ENCODE measurements around the gene MUC3A. TPM values are rescaled to one million over a fixed set of nuclear protein-coding genes. Genes with fewer than 3 reads are reported as not detected.
A peak's percentile ranks its signal among the peaks of the same experiment; 100 is the strongest.
"Not testable (repeated sequence)": the region's sequence is repeated elsewhere in the genome, so short reads cannot be mapped to it uniquely, and the experiment has no call there.

Gene MUC3A
- total and polyA plus RNA-seq, 2 experiments from 2014 or later: 4.9 to 9.4 TPM

DNA sequence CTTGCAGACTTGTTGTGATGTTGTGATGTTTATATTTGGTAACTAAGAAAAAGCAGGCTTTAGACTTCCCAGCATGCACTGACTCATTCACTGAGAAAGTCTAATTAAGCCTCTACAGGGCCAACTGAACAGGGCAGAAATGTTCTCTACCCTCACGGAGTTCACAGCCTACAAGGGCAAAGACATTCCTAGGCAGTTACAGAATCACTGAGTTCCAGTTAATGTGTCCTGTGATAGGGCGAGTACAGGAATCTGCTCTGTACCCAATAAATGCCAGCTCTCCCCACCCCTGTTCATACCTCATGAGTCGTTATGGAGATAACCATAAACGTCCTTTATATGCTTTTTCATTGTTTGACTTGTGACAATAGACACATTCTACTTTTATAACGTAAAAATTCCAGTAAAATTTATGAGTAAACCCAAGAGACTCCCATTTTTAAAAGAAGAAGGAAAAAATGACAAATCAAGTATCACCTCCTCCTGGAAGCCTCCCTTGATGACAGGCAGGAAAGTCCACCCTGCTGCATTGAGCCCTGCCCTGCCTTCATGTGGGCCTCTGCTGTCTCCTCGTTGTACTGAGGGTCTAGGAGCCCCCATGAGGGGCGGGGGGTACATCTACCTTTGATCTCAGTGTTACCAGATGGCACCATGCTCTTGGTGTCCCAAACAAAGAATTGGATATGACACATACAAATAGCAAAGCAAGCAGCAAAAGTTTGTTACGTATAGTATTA, 34.3 kb downstream of the MUC3A start:
- Histone ChIP-seq H2AFZ (no peak overlapping the region), H3K27me3 (no peaks in the 10 kb centered on the region), H3K27ac (peak overlapping the region; percentile 74), H3K4me3 (no peak overlapping the region), H3K36me3 (replicated peaks; ENCODE audit: insufficient read depth, low read depth) (no peaks in the 10 kb centered on the region), H3K9me2 (replicated peaks; ENCODE audit: insufficient read depth) (no peaks in the 10 kb centered on the region), H4K20me1 (ENCODE audit: insufficient read depth, poor library complexity, severe bottlenecking) (no peaks in the 10 kb centered on the region), H3K4me1 (ENCODE audit: insufficient read depth) (no peaks in the 10 kb centered on the region), H3K79me2 (no peaks in the 10 kb centered on the region), H3K4me2 (no peak overlapping the region), H3K9me3 (ENCODE audit: low read depth) (no peaks in the 10 kb centered on the region)
- WGBS (ENCODE audit: low lambda C conversion rate, missing lambda C conversion rate): 52% methylated on average over 8 of the region's 8 CpGs
- TF ChIP-seq, protein P1, sequence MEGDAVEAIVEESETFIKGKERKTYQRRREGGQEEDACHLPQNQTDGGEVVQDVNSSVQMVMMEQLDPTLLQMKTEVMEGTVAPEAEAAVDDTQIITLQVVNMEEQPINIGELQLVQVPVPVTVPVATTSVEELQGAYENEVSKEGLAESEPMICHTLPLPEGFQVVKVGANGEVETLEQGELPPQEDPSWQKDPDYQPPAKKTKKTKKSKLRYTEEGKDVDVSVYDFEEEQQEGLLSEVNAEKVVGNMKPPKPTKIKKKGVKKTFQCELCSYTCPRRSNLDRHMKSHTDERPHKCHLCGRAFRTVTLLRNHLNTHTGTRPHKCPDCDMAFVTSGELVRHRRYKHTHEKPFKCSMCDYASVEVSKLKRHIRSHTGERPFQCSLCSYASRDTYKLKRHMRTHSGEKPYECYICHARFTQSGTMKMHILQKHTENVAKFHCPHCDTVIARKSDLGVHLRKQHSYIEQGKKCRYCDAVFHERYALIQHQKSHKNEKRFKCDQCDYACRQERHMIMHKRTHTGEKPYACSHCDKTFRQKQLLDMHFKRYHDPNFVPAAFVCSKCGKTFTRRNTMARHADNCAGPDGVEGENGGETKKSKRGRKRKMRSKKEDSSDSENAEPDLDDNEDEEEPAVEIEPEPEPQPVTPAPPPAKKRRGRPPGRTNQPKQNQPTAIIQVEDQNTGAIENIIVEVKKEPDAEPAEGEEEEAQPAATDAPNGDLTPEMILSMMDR (IDR thresholded peaks at IDR 0.05; ENCODE audit: poor library complexity): no peak
- no peak for TF ChIP-seq EZH2phosphoT487 (IDR thresholded peaks at IDR 0.05; ENCODE audit: low read depth, severe bottlenecking, unreplicated experiment)
- TF ChIP-seq EZH2 (IDR thresholded peaks at IDR 0.05; ENCODE audit: borderline replicate concordance): no peak
- peak; percentile 70 for DNase-seq (ENCODE audit: low spot score)

DNA sequence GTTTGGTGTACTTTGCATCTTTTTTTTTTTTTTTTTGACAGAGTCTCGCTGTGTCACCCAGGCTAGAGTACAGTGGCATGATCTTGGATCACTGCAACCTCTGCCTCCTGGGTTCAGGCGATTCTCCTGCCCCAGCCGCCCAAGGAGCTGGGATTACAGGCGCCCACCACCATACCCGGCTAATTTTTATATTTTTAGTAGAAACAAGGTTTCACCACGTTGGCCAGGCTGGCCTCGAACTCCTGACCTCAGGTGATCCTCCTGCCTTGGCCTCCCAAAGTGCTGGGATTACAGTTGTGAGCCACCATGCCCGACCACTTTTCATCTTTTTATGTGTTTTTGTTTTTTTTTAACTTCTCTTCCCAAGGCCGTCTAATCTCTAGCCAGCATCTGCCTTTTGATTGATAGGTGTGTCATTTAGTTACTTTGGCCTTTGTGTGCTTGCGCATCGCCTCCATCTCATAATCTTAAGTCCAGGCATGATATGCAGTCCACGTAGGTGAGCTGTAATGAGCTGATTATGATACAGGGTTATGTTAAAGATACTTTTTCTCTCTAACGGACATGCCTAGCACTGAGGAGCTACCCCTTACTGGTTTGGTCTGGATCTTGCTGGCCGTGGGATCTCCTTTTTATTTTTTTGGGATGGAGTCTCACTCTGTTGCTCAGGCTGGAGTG, 35.0 kb downstream of the MUC3A start:
- H4K20me1 ChIP-seq (ENCODE audit: insufficient read depth, poor library complexity, severe bottlenecking); H3K4me1 ChIP-seq (ENCODE audit: insufficient read depth); H3K9me3 ChIP-seq (ENCODE audit: low read depth); H3K27me3 ChIP-seq; H3K4me3 ChIP-seq; H2AFZ ChIP-seq; H3K9me2 ChIP-seq (replicated peaks; ENCODE audit: insufficient read depth); H3K79me2 ChIP-seq; H3K4me2 ChIP-seq; H3K36me3 ChIP-seq (replicated peaks; ENCODE audit: insufficient read depth, low read depth); DNase-seq (ENCODE audit: low spot score): not testable (repeated sequence)
- peak overlapping the region; percentile 74 for H3K27ac ChIP-seq
- 85% methylated on average over 14 of the region's 14 CpGs for WGBS (ENCODE audit: low lambda C conversion rate, missing lambda C conversion rate)

DNA sequence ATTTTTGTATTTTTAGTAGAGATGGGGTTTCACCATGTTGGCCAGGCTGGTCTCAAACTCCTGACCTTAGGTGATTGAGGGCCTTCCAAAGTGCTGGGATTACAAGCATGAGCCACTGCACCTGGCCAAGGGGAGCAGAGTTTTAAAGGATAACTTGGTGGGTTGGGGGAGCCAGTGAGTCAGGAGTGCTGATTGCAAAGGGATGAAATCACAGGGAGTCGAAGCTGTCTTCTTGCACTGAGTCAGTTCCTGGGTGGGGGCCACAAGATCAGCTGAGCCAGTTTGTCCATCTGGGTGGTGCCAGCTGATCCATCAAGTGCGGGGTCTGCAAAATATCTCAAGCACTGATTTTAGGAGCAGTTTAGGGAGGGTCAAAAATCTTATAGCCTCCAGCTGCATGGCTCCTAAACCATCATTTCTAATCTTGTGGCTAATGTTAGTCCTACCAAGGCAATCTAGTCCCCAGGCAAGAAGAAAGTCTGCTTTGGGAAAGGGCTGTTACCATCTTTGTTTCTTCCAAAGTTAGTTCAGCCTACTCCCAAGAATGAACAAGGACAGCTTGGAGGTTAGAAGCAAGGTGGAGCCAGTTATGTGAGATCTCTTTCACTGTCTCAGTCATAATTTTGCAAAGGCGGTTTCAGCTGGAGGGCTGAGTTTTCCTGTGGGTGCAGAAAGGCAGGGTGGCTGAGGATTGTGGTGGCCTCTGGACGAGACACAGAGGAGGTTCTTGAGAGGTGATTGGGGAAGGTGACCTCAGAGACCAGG, 35.9 kb downstream of the MUC3A start:
- not testable (repeated sequence) for H3K4me1 ChIP-seq (ENCODE audit: insufficient read depth); DNase-seq (ENCODE audit: low spot score); H2AFZ ChIP-seq; H3K36me3 ChIP-seq (replicated peaks; ENCODE audit: insufficient read depth, low read depth); H3K4me3 ChIP-seq; H4K20me1 ChIP-seq (ENCODE audit: insufficient read depth, poor library complexity, severe bottlenecking); H3K27me3 ChIP-seq; H3K27ac ChIP-seq; H3K79me2 ChIP-seq; H3K9me2 ChIP-seq (replicated peaks; ENCODE audit: insufficient read depth); H3K4me2 ChIP-seq; H3K9me3 ChIP-seq (ENCODE audit: low read depth)
- WGBS (ENCODE audit: low lambda C conversion rate, missing lambda C conversion rate): 75% methylated on average over 4 of the region's 4 CpGs

DNA sequence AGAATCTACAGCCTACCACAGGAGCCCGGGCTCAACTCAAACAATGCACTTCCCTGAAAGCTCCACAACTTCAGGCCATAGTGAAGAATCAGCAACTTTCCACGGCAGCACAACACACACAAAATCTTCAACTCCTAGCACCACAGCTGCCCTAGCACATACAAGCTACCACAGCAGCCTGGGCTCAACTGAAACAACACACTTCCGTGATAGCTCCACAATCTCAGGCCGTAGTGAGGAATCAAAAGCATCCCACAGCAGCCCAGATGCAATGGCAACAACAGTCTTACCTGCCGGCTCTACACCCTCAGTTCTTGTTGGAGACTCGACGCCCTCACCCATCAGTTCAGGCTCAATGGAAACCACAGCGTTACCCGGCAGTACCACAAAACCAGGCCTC, 42.3 kb downstream of the MUC3A start:
- 91% methylated on average over 9 of the region's 9 CpGs for WGBS (ENCODE audit: low lambda C conversion rate, missing lambda C conversion rate)
- DNase-seq (ENCODE audit: low spot score): no peak
- H3K79me2 ChIP-seq: no peaks in the 10 kb centered on the region
- no peak overlapping the region for H2AFZ ChIP-seq
- no peak overlapping the region for H3K4me2 ChIP-seq
- no peaks in the 10 kb centered on the region for H3K9me2 ChIP-seq (replicated peaks; ENCODE audit: insufficient read depth)
- H3K4me3 ChIP-seq: no peak overlapping the region
- H3K4me1 ChIP-seq (ENCODE audit: insufficient read depth): no peaks in the 10 kb centered on the region
- no peaks in the 10 kb centered on the region for H3K27me3 ChIP-seq
- no peak overlapping the region for H3K27ac ChIP-seq
- H3K36me3 ChIP-seq (replicated peaks; ENCODE audit: insufficient read depth, low read depth): no peaks in the 10 kb centered on the region
- TF ChIP-seq EZH2 (IDR thresholded peaks at IDR 0.05; ENCODE audit: borderline replicate concordance): no peak
- TF ChIP-seq EZH2phosphoT487 (IDR thresholded peaks at IDR 0.05; ENCODE audit: low read depth, severe bottlenecking, unreplicated experiment): no peak
- TF ChIP-seq, protein P1 (IDR thresholded peaks at IDR 0.05; ENCODE audit: poor library complexity): no peak
- H4K20me1 ChIP-seq (ENCODE audit: insufficient read depth, poor library complexity, severe bottlenecking): no peaks in the 10 kb centered on the region
- no peaks in the 10 kb centered on the region for H3K9me3 ChIP-seq (ENCODE audit: low read depth)

DNA sequence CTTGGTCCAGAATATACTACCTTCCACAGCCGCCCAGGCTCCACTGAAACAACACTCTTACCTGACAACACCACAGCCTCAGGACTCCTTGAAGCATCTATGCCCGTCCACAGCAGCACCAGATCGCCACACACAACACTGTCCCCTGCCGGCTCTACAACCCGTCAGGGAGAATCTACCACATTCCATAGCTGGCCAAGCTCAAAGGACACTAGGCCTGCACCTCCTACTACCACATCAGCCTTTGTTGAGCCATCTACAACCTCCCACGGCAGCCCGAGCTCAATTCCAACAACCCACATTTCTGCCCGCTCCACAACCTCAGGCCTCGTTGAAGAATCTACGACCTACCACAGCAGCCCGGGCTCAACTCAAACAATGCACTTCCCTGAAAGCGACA, 42.9 kb downstream of the MUC3A start:
- H3K4me2 ChIP-seq, H3K79me2 ChIP-seq: not testable (repeated sequence)
- WGBS (ENCODE audit: low lambda C conversion rate, missing lambda C conversion rate): 86% methylated on average over 12 of the region's 12 CpGs

DNA sequence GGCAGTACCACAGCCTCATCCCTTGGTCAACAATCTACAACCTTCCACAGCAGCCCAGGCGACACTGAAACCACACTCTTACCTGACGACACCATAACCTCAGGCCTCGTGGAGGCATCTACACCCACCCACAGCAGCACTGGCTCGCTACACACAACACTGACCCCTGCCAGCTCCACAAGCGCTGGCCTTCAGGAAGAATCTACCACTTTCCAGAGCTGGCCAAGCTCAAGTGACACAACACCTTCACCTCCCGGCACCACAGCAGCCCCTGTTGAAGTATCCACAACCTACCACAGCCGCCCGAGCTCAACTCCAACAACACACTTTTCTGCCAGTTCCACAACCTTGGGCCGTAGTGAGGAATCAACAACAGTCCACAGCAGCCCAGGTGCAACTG, 45.3 kb downstream of the MUC3A start:
- not testable (repeated sequence) for H3K27ac ChIP-seq; H3K4me1 ChIP-seq (ENCODE audit: insufficient read depth); H3K4me2 ChIP-seq; H4K20me1 ChIP-seq (ENCODE audit: insufficient read depth, poor library complexity, severe bottlenecking); H3K4me3 ChIP-seq; H3K9me2 ChIP-seq (replicated peaks; ENCODE audit: insufficient read depth); DNase-seq (ENCODE audit: low spot score); H3K79me2 ChIP-seq; H3K36me3 ChIP-seq (replicated peaks; ENCODE audit: insufficient read depth, low read depth); H3K27me3 ChIP-seq; H3K9me3 ChIP-seq (ENCODE audit: low read depth); H2AFZ ChIP-seq
- WGBS (ENCODE audit: low lambda C conversion rate, missing lambda C conversion rate): no CpG with 5 or more reads among the region's 9 CpGs

More for the DNA sequence above, 42.9 kb downstream of the MUC3A start:
- H3K27ac ChIP-seq; H3K9me3 ChIP-seq (ENCODE audit: low read depth); H3K9me2 ChIP-seq (replicated peaks; ENCODE audit: insufficient read depth); DNase-seq (ENCODE audit: low spot score); H3K4me1 ChIP-seq (ENCODE audit: insufficient read depth); H3K27me3 ChIP-seq; H3K4me3 ChIP-seq; H3K36me3 ChIP-seq (replicated peaks; ENCODE audit: insufficient read depth, low read depth); H2AFZ ChIP-seq; H4K20me1 ChIP-seq (ENCODE audit: insufficient read depth, poor library complexity, severe bottlenecking): not testable (repeated sequence)
